ENCODE data around the gene KSR1.
"Not testable (repeated sequence)": the region's sequence is repeated elsewhere in the genome, so short reads cannot be mapped to it uniquely, and the experiment has no call there.

KSR1 gene

DNA sequence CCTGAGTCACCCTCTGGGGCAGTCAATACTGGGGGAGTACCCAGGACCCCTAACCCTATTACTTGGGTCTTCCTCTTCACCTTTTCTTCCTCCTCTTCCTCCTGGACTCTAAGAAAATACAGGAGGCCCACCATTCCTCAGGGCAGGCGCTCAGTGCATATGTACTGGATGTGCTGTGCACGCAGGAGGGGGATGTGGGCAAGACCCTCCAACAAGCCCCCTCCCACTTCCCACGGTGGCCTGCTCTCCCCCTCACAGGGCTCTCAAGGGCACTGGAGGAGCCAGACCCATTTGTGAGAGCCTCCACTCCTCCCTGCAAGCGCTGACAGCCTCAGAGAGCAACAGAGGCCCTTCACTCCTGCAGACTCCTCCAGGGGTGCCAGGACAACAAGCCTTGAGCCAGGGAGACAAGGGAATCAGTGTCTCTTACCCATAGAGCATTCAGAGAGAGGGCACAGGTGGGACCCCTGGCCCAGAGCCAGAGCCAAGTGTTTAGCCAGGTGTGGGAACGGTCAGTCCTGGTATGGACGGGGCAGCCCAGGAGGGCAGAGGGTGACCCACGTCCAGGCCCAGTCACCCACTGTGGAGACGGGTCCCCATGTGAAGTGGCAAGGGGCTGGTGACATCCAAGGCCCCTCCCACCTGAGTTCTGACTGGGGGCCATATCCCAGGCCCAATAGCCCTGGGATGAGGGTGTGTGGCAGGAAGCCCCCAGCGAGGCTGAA is 27.3 kb upstream of the KSR1 start:
- H3K36me3 ChIP-seq = no peaks in the 10 kb centered on the region

DNA sequence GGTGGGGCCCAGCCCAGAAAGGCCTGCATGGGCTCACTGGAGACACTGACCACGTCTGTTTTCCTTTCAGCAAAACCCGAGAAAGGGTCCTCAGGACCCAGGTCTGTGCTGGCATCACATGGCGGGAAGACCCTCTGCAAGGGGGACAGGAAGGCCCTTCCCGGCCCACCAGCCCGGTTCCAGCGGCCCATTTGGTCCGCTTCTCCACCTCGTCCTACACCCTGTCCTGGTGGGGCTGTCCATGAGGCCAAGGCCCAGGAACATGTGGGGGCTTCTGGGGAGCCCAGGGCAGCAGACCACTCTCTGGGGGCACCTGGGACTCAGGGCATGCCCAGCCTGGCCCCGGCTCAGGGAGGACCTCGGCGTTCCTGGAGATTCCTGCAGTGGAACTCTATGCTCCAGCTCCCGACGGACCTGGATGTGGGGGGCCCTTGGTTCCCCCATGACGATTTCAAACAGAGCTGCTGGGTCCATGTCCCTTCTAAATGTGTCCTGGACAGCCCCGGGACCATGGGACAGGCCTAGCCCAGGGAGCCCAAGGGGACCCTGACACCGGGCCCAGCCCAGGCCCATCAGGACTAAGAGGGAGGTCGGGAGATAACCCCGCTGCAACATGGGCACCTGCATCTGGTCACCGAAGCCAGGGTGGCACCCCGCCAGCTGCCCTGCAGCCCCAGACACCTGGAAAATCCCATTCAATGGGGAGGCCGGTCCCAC is 26.4 kb upstream of the KSR1 start:
- no peak overlapping the region for H3K27ac ChIP-seq
- no peaks in the 10 kb centered on the region for H3K4me1 ChIP-seq (ENCODE audit: control insufficient read depth in 1 of 2, insufficient read depth in 1 of 2, low read depth in 1 of 2, low read length in 1 of 2)
- TF ChIP-seq, protein P1, sequence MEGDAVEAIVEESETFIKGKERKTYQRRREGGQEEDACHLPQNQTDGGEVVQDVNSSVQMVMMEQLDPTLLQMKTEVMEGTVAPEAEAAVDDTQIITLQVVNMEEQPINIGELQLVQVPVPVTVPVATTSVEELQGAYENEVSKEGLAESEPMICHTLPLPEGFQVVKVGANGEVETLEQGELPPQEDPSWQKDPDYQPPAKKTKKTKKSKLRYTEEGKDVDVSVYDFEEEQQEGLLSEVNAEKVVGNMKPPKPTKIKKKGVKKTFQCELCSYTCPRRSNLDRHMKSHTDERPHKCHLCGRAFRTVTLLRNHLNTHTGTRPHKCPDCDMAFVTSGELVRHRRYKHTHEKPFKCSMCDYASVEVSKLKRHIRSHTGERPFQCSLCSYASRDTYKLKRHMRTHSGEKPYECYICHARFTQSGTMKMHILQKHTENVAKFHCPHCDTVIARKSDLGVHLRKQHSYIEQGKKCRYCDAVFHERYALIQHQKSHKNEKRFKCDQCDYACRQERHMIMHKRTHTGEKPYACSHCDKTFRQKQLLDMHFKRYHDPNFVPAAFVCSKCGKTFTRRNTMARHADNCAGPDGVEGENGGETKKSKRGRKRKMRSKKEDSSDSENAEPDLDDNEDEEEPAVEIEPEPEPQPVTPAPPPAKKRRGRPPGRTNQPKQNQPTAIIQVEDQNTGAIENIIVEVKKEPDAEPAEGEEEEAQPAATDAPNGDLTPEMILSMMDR (IDR thresholded peaks at IDR 0.05) = no peak

More for the DNA sequence above, 27.3 kb upstream of the KSR1 start:
- Histone ChIP-seq H3K27me3 (no peaks in the 10 kb centered on the region), H3K4me1 (ENCODE audit: control insufficient read depth in 1 of 2, insufficient read depth in 1 of 2, low read depth in 1 of 2, low read length in 1 of 2) (no peaks in the 10 kb centered on the region), H3K9me3 (no peaks in the 10 kb centered on the region), H3K27ac (no peak overlapping the region), H3K4me3 (ENCODE audit: low read depth in 1 of 2, low read length in 1 of 2) (no peak overlapping the region)
- TF ChIP-seq, protein P1 (IDR thresholded peaks at IDR 0.05) = no peak

DNA sequence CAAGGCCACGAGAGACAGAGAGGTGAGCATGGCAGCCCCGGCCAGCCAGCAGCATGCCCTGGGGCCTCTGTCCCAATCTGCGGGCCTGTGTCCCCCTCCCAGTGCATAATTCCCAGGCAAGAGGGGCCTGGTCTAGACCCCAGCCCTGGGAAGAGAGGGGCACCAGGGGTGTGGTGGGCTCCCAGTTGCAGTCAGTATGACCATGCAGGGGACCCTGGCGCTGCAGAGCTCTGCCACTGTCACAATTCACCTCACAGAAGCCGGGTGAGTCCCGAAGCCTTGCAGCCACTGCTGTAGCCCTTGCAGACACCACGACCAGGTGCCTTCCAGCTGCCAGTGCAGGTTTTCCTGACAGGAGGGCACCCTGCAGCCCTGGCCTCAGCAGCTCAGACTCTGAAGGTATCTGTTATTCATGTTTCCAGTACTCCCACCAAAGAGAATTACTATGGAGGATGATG is 25.8 kb upstream of the KSR1 start:
- no peaks in the 10 kb centered on the region for H3K36me3 ChIP-seq
- H3K27ac ChIP-seq = no peak overlapping the region
- no peaks in the 10 kb centered on the region for H3K27me3 ChIP-seq
- H3K9me3 ChIP-seq = no peaks in the 10 kb centered on the region
- TF ChIP-seq, protein P1 (IDR thresholded peaks at IDR 0.05) = no peak
- no peaks in the 10 kb centered on the region for H3K4me1 ChIP-seq (ENCODE audit: control insufficient read depth in 1 of 2, insufficient read depth in 1 of 2, low read depth in 1 of 2, low read length in 1 of 2)
- no peak overlapping the region for H3K4me3 ChIP-seq (ENCODE audit: low read depth in 1 of 2, low read length in 1 of 2)

More for the DNA sequence above, 26.4 kb upstream of the KSR1 start:
- Histone ChIP-seq H3K27me3 (no peaks in the 10 kb centered on the region), H3K9me3 (no peaks in the 10 kb centered on the region), H3K4me3 (ENCODE audit: low read depth in 1 of 2, low read length in 1 of 2) (no peak overlapping the region), H3K36me3 (no peaks in the 10 kb centered on the region)

DNA sequence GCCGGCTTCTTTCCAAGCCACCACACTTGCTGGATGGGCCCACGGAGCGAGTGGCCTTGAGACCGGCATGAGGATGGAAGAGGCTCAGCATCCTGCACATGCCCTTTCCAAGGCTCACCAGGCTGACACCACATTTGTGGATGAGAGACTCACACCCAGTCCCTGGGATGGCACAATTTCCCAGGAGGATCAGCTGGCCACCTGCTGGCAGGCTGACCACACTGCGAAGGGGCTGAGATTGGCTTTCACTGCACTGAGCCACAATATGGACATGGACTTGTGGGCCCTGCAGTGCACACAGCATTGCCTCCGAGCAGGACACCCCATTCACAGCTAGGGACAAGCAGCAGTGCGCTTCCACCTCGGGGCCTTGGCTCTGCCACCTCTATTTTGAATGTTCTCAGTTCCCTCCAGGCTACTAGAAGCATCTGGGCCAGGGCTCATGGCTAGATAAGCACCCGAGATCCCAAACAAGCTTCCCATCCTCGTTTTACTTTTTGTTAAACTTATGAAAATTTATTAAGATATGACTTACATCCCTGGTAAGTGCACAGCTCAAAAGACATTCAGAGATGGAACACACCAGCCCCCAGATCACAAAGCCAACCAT is 25.3 kb upstream of the KSR1 start:
- no peak overlapping the region for H3K4me3 ChIP-seq (ENCODE audit: low read depth in 1 of 2, low read length in 1 of 2)
- no peaks in the 10 kb centered on the region for H3K36me3 ChIP-seq
- TF ChIP-seq, protein P1 (IDR thresholded peaks at IDR 0.05) = no peak

DNA sequence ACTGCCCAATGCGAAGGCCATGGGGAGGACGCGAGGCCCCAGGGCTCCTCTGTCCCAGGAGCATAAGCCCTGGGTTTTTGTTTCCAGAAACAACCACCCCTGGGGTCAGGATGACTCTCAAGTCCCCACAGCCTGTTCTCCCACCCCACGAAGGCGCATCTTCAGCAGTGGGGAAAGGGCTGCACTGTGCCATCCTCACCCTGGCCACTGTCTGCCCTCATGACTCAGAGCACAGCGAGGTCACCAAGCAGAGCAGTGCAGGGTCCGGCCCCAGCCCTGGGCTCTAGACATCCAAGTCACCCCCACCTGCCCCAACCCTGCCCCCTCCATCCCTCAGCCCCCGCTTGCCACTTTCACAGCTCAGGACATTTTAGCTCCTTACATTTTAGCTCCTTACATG is 22.7 kb upstream of the KSR1 start:
- H3K9me3 ChIP-seq = no peaks in the 10 kb centered on the region
- no peak overlapping the region for H3K4me3 ChIP-seq (ENCODE audit: low read depth in 1 of 2, low read length in 1 of 2)

More for the DNA sequence above, 25.3 kb upstream of the KSR1 start:
- no peaks in the 10 kb centered on the region for H3K27me3 ChIP-seq
- H3K9me3 ChIP-seq = no peaks in the 10 kb centered on the region
- H3K27ac ChIP-seq = no peak overlapping the region
- no peaks in the 10 kb centered on the region for H3K4me1 ChIP-seq (ENCODE audit: control insufficient read depth in 1 of 2, insufficient read depth in 1 of 2, low read depth in 1 of 2, low read length in 1 of 2)

DNA sequence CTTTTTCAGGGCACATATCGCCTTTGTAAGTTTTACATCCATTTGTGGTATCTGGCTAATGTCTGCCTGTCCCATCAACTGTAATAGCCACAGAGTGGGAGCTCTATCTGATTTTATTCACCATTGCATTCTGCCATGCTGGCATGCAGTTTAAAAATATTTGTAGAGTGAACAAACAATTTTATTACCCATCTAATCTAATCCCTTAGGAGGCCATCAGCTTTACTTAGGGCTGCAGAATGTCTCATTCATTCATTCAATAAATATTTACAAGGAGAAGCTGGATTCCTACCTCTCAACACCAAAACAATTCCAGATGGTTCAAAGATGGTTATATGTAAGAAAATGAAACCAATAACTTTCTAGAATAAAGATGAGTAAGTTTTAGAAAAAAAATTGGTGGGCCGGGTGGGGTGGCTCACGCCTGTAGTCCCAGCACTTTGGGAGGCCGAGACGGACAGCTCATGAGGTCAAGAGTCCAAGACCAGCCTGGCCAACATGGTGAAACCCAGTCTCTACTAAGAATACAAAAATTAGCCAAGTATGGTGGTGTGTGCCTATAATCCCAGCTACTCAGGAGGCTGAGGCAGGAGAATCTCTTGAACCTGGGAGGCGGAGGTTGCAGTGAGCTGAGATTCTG is 20.7 kb upstream of the KSR1 start:
- not testable (repeated sequence) for H3K9me3 ChIP-seq; H3K4me1 ChIP-seq (ENCODE audit: control insufficient read depth in 1 of 2, insufficient read depth in 1 of 2, low read depth in 1 of 2, low read length in 1 of 2); H3K4me3 ChIP-seq (ENCODE audit: low read depth in 1 of 2, low read length in 1 of 2); H3K27ac ChIP-seq; H3K27me3 ChIP-seq; H3K36me3 ChIP-seq

More for the DNA sequence above, 22.7 kb upstream of the KSR1 start:
- TF ChIP-seq, protein P1 (IDR thresholded peaks at IDR 0.05) = no peak
- Histone ChIP-seq H3K27me3 (no peaks in the 10 kb centered on the region), H3K36me3 (no peaks in the 10 kb centered on the region), H3K27ac (no peak overlapping the region), H3K4me1 (ENCODE audit: control insufficient read depth in 1 of 2, insufficient read depth in 1 of 2, low read depth in 1 of 2, low read length in 1 of 2) (no peaks in the 10 kb centered on the region)
